ENCODE results near the gene MRPL23. TPM values are rescaled to one million over a fixed set of nuclear protein-coding genes. Genes with fewer than 3 reads are reported as not detected.

Gene MRPL23
- total and polyA plus RNA-seq, 2 of the 13 experiments (the other 11 are each of a cell fraction or from before 2014, with no cell fraction given), result 67.8 to 123 TPM

DNA sequence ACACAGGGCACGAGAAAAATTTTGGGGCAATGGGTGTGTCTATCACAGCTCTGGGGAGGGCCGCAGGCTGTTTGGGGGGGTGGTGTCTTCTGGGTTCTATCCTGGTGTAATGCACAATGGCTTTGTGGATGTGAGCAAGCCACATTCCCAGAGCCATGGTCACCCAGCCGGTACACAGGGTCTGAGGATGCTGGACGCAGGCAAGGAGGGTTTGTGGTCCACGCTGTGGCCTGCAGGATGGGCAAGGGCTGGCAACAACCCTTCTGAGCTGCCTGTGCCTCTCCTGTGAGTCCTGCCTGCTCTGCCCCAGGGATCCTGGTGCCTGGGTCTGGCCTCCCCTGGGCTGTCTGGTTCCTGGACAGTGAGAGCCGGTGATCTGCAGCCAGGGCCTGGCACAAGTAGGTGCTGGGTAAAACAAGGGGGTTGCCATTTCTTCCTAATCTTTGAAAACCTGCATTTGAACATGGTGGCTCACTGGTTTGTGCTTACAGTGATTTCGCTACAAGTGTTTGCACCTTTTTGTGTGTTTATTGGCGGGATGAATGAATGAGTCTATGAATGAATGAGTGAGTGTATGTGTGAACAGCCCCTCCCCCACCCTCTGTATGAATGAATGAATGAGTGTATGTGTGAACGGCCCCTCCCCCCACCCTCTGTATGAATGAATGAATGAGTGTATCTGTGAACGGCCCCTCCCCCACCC is 4.4 kb upstream of the MRPL23 start:
- POLR2A ChIA-PET, result no interaction called here
- no peaks in the 10 kb centered on the region for H4K20me1 ChIP-seq (ENCODE audit: insufficient read depth, low read length)
- no peak for FAIRE-seq
- H3K79me2 ChIP-seq (ENCODE audit: insufficient read depth, low read length), result no peaks in the 10 kb centered on the region
- TF ChIP-seq RXRB (CRISPR knock-in tag; IDR thresholded peaks at IDR 0.05; ENCODE audit: borderline replicate concordance) (no peak), ERF (CRISPR knock-in tag; IDR thresholded peaks at IDR 0.05) (no peak), MEIS2 (CRISPR knock-in tag; IDR thresholded peaks at IDR 0.05) (no peak), MYC (CRISPR knock-in tag; IDR thresholded peaks at IDR 0.05; ENCODE audit: borderline replicate concordance) (no peak), ETV5 (CRISPR knock-in tag; IDR thresholded peaks at IDR 0.05; ENCODE audit: borderline replicate concordance) (no peak), HNRNPK (IDR thresholded peaks at IDR 0.05; ENCODE audit: low read depth, low read length, poor library complexity, severe bottlenecking) (no peak), NR2F1 (CRISPR knock-in tag; IDR thresholded peaks at IDR 0.05) (no peak)
- TF ChIP-seq, protein P1, sequence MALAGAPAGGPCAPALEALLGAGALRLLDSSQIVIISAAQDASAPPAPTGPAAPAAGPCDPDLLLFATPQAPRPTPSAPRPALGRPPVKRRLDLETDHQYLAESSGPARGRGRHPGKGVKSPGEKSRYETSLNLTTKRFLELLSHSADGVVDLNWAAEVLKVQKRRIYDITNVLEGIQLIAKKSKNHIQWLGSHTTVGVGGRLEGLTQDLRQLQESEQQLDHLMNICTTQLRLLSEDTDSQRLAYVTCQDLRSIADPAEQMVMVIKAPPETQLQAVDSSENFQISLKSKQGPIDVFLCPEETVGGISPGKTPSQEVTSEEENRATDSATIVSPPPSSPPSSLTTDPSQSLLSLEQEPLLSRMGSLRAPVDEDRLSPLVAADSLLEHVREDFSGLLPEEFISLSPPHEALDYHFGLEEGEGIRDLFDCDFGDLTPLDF (CRISPR knock-in tag; IDR thresholded peaks at IDR 0.05), result no peak
- 60% methylated on average over 7 of the region's 10 CpGs for WGBS (ENCODE audit: low lambda C conversion rate)
- H3K4me2 ChIP-seq (ENCODE audit: low read depth, low read length), result no peak overlapping the region
- H3K36me3 ChIP-seq (replicated peaks in 1 of 2; ENCODE audit: control insufficient read depth in 1 of 2, insufficient read depth in 2 of 2, low read length in 2 of 2), result no peaks in the 10 kb centered on the region
- CTCF ChIA-PET (ENCODE audit: low intra/inter-chr PET ratio, low total read pairs), result no interaction called here
- H3K27ac ChIP-seq (ENCODE audit: extremely low read length, insufficient read depth, low read length), result no peak overlapping the region
- in situ Hi-C loops (cut with HindIII; ENCODE audit: extremely low pct_ligation_motif_present, low pct_unique_long_range_greater_than_20kb), result no loop called here
- intact Hi-C loops (cut with micrococcal nuclease; ENCODE audit: unreplicated experiment), result no loop called here
- no peaks in the 10 kb centered on the region for H3K9me3 ChIP-seq (ENCODE audit: low read length)
- no peak for DNase-seq (ENCODE audit: low spot score)
- H2AFZ ChIP-seq (ENCODE audit: low read length), result no peak overlapping the region
- H3K9ac ChIP-seq (ENCODE audit: insufficient read depth, low read depth, low read length), result no peak overlapping the region
- H3K4me1 ChIP-seq (ENCODE audit: insufficient read depth, low read length), result peaks cover 7% of the 10 kb centered on the region; the same call in 1 of the 2 replicates
- peaks cover 4 to 28% of the 10 kb centered on the region in 2 experiments; a peak in 3 of 5 replicates for H3K27me3 ChIP-seq (ENCODE audit: control insufficient read depth in 1 of 2, insufficient read depth in 2 of 2, low read length in 2 of 2)
- no TSS peak for BruUV-seq (replicated peaks)
- no peak overlapping the region for H3K4me3 ChIP-seq (replicated peaks in 1 of 3; ENCODE audit: insufficient read depth in 1 of 3, low read depth in 2 of 3, low read length in 3 of 3)
- ATAC-seq, result no peak

Data from HepG2 (cell line).